H4 (cell line): ENCODE measurements around the gene CNTNAP5. TPM values are rescaled to one million over a fixed set of nuclear protein-coding genes. Genes with fewer than 3 reads are reported as not detected.

Experiments
- DNase-seq: peaks from one replicate; pipeline ENCODE4 v3.0.0-alpha.2; 2015; ENCODE audit warnings: low spot score
- total RNA-seq: library from RNA; depleted of rRNA; stranded (reverse); fragments of >200 nt; shearing (Covaris generic); gene quantifications from 2 replicates; pipeline ENCODE4 v1.2.3, GENCODE V29; 2014

The CNTNAP5 gene
- total RNA-seq, 1 experiment from 2014 or later: not detected

- no peak for DNase-seq
Observed at GRCh38 chr2:124063596-124063995, 38.5 kb downstream of the CNTNAP5 start.

DNA sequence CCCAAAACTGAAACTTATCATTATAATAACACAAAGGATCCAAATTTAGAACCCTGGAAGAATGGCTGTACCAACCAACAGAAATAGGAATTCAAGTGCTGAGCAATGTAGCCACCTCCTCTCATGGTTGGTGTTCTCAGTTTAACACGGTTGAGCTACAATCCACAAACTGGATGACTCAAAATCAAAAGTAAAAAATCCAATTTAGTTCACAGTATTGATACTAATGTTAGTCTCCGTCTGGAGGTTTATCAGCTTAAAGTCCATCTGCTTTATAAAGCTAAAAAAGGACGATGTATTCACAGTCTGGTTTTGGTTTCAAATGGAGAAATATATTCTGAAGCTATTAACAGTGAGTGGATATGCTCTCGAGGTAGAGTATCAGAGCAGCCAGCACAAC is 40.5 kb downstream of the CNTNAP5 start:
- DNase-seq: no peak

DNA sequence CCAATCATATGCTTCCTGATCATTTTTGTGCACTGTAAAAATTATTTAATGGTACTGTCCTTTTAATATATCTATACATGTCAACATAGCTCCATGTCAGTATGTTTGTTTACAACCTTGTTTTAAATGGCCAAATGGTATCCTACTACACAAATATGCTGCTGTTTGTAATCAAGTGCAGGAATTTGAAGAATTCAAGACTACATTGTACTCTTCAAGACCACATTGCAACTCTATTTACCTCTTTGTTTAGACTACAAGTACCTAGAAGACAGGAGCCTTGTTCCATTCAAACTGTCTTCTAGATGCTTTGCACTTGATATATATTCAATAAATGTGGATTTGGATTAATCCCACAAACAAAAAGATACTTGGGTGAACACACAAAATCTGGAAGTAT is 41.7 kb downstream of the CNTNAP5 start:
- DNase-seq: no peak

- no peak for DNase-seq
Observed at GRCh38 chr2:124079045-124079444, 54.0 kb downstream of the CNTNAP5 start.

GRCh38 chr2:124080281-124081153 is 55.4 kb downstream of the CNTNAP5 start:
- peak; percentile 6 for DNase-seq

DNA sequence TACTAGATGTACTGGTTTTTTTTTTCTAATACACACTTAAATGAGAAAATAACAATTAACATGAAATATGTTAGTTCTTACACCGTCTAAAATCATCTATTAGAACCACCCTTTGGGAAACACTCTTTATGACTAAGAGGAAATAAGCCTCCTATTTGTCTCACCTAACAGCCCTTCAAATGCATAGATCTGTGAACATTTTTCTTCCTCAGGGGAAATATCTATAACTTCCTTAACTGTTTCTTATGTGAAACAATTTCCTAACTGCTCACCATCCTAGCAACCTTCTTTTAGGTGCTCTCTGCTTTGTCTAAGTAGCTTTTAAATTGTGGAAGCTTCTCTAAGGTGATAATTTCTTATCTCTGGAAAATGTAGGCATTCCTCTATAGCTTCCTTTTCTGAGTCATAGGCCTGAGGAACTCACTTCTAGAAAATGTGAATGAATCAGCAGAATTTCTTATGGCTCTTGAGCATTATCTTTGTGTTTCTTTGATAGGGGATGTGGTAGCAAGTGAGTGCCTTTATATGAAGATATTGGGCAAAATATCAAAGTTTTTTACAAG is 56.1 kb downstream of the CNTNAP5 start:
- no peak for DNase-seq

DNA sequence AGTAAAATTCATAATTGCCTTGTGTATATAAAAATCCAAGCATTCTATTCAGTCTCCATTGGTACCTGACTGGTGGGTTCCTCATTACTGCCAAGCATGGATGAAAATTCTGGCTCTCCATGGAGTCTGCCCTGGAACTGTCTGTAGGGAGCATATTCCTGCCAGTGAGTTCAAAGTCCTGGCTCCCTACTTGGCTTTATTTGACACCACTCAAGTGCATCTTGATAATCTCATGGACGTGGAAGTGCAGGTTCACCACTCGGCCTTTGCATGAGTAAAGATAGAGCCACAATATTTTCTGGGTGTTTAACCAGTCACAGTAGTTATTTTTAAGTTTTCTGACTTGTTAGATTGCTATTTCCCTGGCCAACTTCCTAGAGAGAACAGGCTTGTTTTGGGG is 63.5 kb downstream of the CNTNAP5 start:
- DNase-seq: no peak

GRCh38 chr2:124091721-124092120 is 66.6 kb downstream of the CNTNAP5 start:
- DNase-seq: no peak

- no peak for DNase-seq
Observed at GRCh38 chr2:124092651-124093050, 67.6 kb downstream of the CNTNAP5 start.

- no peak for DNase-seq
Observed at GRCh38 chr2:124104914-124105313, 79.8 kb downstream of the CNTNAP5 start.

DNA sequence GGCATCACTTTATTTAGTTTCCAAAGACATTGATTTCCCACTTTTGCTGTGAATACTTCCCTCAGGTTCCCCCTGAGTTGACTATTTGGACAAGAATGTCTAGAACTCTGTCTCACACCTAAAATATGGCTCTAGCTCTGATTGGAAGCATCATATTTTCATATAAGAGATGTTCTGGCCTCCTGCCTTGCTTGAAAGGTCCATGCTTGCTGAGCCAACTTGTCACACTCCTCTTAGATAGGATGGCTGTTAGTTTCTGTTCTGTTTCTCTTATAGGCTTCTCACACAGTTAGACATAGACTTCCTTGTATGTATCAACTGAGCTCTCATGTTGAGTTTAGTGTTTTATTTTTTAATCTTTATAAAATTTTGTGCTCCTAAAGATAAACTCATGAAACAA is 87.1 kb downstream of the CNTNAP5 start:
- DNase-seq: no peak

GRCh38 chr2:124112966-124113365 is 87.9 kb downstream of the CNTNAP5 start:
- DNase-seq: no peak

DNA sequence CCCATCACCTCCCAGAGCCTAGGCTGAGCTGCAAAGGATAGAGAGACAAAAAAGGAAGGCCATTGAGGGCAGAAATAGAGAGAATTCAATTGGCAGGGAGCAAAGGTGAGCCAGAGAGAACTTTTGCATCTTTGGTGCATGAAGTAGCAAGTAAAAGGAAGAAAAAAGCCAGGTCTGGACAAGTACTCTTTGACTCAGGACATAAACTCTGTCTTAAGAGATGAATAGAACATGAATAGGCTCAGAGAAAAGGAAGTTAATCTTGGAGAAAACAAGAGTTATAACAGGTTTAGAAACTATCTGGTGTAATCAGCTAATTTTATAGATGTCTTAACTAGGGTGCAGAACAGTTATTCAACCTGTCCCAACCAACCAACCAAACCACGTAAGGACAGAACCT is 95.2 kb downstream of the CNTNAP5 start:
- DNase-seq: no peak

DNA sequence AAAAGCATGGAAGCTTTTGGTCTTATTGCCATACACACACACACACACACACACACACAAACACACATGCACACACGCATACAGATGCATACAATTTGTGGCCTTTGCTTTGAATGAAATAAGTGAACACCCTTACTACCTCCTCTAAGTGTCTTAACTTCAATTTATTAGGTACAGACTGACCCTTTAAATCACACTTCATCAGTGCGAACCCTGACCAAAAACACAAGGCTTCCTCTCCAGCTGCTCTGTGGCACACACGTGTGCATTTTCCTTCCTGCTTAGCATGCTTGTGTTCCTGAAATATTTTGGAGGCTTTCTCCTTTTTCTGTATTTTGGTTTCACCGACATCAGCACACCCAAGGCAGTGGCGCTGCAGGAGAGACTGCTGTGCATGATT is 96.0 kb downstream of the CNTNAP5 start:
- DNase-seq: no peak

DNA sequence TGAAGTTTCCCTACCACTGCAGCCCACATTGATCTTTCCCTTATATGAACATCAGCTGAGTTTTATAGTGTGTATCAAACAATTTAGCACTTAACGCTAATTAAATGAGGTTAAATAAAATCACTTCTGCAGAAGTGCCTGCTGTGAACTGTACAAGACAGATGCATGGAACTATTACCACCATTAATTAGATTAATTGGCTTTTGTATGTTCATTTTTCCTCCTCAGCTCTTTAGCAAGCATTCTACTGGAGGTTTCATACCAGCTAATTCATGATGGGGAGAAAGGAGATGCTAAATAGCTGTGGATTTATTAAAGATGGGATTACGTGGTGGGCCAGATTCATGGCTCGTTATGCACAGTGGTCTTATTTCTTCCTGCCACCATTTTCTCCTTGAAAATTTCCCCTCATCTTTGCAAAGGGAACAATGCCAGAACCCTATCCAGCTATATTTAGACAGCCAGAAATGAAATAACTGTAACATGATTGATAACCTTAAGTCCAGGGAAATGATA is 96.7 kb downstream of the CNTNAP5 start:
- no peak for DNase-seq

DNA sequence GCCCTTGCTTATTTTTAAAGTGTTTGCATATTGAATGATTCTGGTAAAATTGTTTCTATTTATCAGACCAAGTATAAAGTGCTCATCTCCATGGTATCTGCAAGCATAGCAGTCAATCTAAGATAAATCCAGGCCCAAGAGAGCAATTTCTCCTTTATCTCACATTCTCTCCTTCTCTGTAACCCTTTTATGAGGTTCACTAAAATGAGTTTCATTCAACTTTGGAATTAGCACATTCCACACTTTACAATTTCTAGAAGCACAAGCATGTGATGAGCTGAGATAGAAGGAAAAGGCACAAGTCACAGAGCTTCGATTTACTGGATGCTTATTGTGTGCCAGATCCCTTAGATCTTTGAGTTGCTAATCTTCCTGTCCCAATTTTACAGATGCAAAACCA is 97.3 kb downstream of the CNTNAP5 start:
- DNase-seq: no peak

- no peak for DNase-seq
Observed at GRCh38 chr2:124131276-124131675, 106.2 kb downstream of the CNTNAP5 start.

DNA sequence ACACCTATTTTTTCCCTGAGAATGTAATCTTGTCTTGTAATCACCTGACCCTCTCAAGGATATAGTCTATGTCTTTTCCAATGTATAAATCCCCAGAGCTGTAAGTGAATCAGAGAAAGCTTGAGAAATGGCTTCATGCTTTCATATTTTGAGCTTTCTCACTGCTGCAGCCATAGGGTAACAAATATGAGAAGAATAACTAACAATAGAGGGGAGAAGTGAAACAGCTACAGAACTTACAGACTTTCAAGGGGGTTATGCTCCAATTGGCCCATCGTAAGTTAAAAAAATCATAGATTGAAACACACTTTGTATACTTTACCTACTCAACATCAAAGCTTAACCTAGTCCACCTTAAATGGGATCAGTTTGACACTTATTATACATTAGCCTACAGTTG is 111.0 kb downstream of the CNTNAP5 start:
- no peak for DNase-seq

- DNase-seq: no peak
Observed at GRCh38 chr2:124138076-124138475, 113.0 kb downstream of the CNTNAP5 start.

GRCh38 chr2:124145982-124146381 is 120.9 kb downstream of the CNTNAP5 start:
- no peak for DNase-seq

DNA sequence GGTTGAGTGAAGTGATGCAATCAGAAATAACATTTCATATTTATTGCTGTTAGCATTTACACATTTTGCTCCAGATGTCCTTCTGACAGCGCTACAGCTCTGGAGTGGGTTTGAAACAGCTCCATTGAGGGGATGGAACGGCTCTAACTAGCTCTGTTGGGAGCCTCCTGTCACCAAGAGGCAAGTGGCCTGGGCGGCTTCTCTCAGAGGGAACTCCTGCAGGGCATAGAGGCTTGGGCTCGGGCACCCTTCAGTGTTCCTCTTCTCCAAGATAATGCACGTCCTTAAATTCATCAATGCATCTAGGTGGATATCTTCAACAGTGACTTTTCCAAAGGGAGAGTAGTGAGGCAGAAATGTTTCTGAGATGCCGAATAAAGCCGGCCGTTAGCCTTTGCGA is 122.5 kb downstream of the CNTNAP5 start:
- DNase-seq: no peak

- DNase-seq: no peak
Observed at GRCh38 chr2:124149571-124149970, 124.5 kb downstream of the CNTNAP5 start.

DNA sequence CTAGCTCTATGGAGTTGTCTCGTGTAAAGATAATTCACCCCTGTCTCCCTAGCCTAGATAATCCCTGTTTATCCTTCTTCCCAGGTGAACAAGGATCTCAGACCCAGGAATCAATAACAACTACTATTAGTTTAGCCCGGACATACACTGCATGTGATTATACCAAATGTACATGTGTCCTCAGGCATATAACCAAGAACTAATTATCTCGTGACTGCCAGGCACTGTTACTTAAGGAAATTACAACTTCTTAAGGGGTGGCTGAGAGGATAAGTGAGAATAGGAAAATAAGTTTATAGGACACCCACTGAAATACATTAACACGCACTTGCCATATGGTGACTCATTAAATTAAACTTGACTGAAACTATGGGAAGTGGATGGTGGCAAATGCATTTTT is 126.6 kb downstream of the CNTNAP5 start:
- no peak for DNase-seq
